Cardiac muscle cell (in vitro differentiated cells and primary cell): ENCODE measurements around the gene FECH. TPM values are rescaled to one million over a fixed set of nuclear protein-coding genes. Genes with fewer than 3 reads are reported as not detected.

Source experiments
- DNase-seq, 2 donors: peaks; one replicate each; pipeline versions ENCODE4 v3.0.0 to v3.0.0-alpha.2; 2010 to 2017; ENCODE audit warnings: low read depth in 1 of 2, low spot score in 1 of 2
- H3K27ac ChIP-seq: fragments of 200-600 bp; sonication (generic); 2 replicates; pipeline ENCODE4 v1.5.1; 2016
- H3K27me3 ChIP-seq: fragments of 200-600 bp; sonication (generic); 2 replicates; pipeline ENCODE4 v1.6.0; 2016; ENCODE audit warnings: control low read depth
- H3K36me3 ChIP-seq: fragments of 200-600 bp; sonication (generic); 2 replicates; pipeline ENCODE4 v1.5.1; 2016; ENCODE audit warnings: control low read depth
- H3K4me1 ChIP-seq: fragments of 200-600 bp; sonication (generic); 2 replicates; pipeline ENCODE4 v1.8.1; 2017; ENCODE audit warnings: low read depth, mild to moderate bottlenecking, mixed run types
- H3K4me3 ChIP-seq: fragments of 200-600 bp; sonication (generic); 2 replicates; pipeline ENCODE4 v1.5.1; 2016; ENCODE audit warnings: mild to moderate bottlenecking
- H3K9me3 ChIP-seq: fragments of 200-600 bp; sonication (generic); 2 replicates; pipeline ENCODE4 v1.5.1; 2017; ENCODE audit warnings: low read depth, mild to moderate bottlenecking, control low read depth
- CTCF ChIP-seq: IDR thresholded peaks from 2 replicates; pipeline ENCODE4 v1.5.1; 2012; ENCODE audit warnings: low read depth, mild to moderate bottlenecking, low read length
- polyA plus RNA-seq: library from polyadenylated mRNA; unstranded; fragments of >200 nt; fragmentation: Nextera tagmentation; extraction: Ambion mirVana; gene quantifications from 2 replicates; pipeline ENCODE4 v1.2.1, GENCODE V29; 2016
- total RNA-seq: library from RNA; depleted of rRNA; stranded (reverse); fragments of >200 nt; gene quantifications from 2 replicates; pipeline ENCODE4 v1.2.3, GENCODE V29; 2016

FECH gene
- total and polyA plus RNA-seq, 2 experiments from 2014 or later = 47.4 to 94.5 TPM

- no peak overlapping the region for H3K4me3 ChIP-seq
- no peaks in the 10 kb centered on the region for H3K36me3 ChIP-seq
- no peak overlapping the region for H3K27ac ChIP-seq
- DNase-seq = no peak
- TF ChIP-seq CTCF = no peak
- no peaks in the 10 kb centered on the region for H3K4me1 ChIP-seq
- no peaks in the 10 kb centered on the region for H3K27me3 ChIP-seq
- no peaks in the 10 kb centered on the region for H3K9me3 ChIP-seq
Observed at GRCh38 chr18:57519668-57520424, 66.7 kb downstream of the FECH start.

- no peak for DNase-seq
- no peak overlapping the region for H3K27ac ChIP-seq
- no peaks in the 10 kb centered on the region for H3K4me1 ChIP-seq
- no peaks in the 10 kb centered on the region for H3K27me3 ChIP-seq
- no peak overlapping the region for H3K4me3 ChIP-seq
- TF ChIP-seq CTCF = no peak
- H3K9me3 ChIP-seq = no peaks in the 10 kb centered on the region
- H3K36me3 ChIP-seq = no peaks in the 10 kb centered on the region
Observed at GRCh38 chr18:57518533-57518932, 68.0 kb downstream of the FECH start.

GRCh38 chr18:57516056-57516455 lies 70.4 kb downstream of the FECH start:
- Histone ChIP-seq H3K4me3 (no peak overlapping the region), H3K27me3 (no peaks in the 10 kb centered on the region), H3K36me3 (no peaks in the 10 kb centered on the region), H3K9me3 (no peaks in the 10 kb centered on the region), H3K4me1 (no peaks in the 10 kb centered on the region), H3K27ac (no peak overlapping the region)
- TF ChIP-seq CTCF = no peak
- no peak for DNase-seq

- Histone ChIP-seq H3K4me3 (no peak overlapping the region), H3K9me3 (no peaks in the 10 kb centered on the region), H3K4me1 (no peaks in the 10 kb centered on the region), H3K27me3 (no peaks in the 10 kb centered on the region), H3K36me3 (no peaks in the 10 kb centered on the region), H3K27ac (no peak overlapping the region)
- TF ChIP-seq CTCF = no peak
- DNase-seq = no peak
Observed at GRCh38 chr18:57505231-57505630, 81.3 kb downstream of the FECH start.

GRCh38 chr18:57502624-57503023 lies 83.9 kb downstream of the FECH start:
- no peak for DNase-seq
- H3K27me3 ChIP-seq = no peaks in the 10 kb centered on the region
- H3K4me3 ChIP-seq = no peak overlapping the region
- H3K9me3 ChIP-seq = no peaks in the 10 kb centered on the region
- no peak overlapping the region for H3K27ac ChIP-seq
- no peaks in the 10 kb centered on the region for H3K36me3 ChIP-seq
- no peak for TF ChIP-seq CTCF
- H3K4me1 ChIP-seq = peaks cover 4% of the 10 kb centered on the region
